IPS-NIHi7 (cell line): ENCODE data around the gene NASP.

ENCODE experiments used
- DNase-seq: peaks from one replicate; pipeline ENCODE4 v3.0.0; 2012; ENCODE audit warnings: mixed read lengths; ENCODE audit errors: extremely low spot score

NASP gene

GRCh38 chr1:45619149-45619921, 35.5 kb downstream of the NASP start:
- DNase-seq: peak; percentile 30

- peak; percentile 16 for DNase-seq
Measured at GRCh38 chr1:45620588-45621500, 37.0 kb downstream of the NASP start.

- peak; percentile 13 for DNase-seq
Measured at GRCh38 chr1:45621501-45621836, 37.6 kb downstream of the NASP start.

GRCh38 chr1:45621895-45622523, 38.2 kb downstream of the NASP start:
- peak; percentile 16 for DNase-seq

- DNase-seq: peak; percentile 22
Measured at GRCh38 chr1:45622524-45623394, 38.9 kb downstream of the NASP start.

- DNase-seq: no peak
Measured at GRCh38 chr1:45623972-45624371, 40.1 kb downstream of the NASP start, which contains the start of gene CCDC17. TSS of gene CCDC17 (minus strand) at chr1:45624054. CDS start at chr1:45623909, 145 bp downstream.

- no peak for DNase-seq
Measured at GRCh38 chr1:45629035-45629434, 45.2 kb downstream of the NASP start.

- DNase-seq: no peak
Measured at GRCh38 chr1:45630429-45630828, 46.6 kb downstream of the NASP start.

GRCh38 chr1:45635211-45635610, 51.4 kb downstream of the NASP start:
- no peak for DNase-seq

GRCh38 chr1:45640293-45640692, 56.5 kb downstream of the NASP start:
- no peak for DNase-seq

- no peak for DNase-seq
Measured at GRCh38 chr1:45643321-45643720, 59.5 kb downstream of the NASP start.

GRCh38 chr1:45643978-45644377, 60.1 kb downstream of the NASP start:
- DNase-seq: no peak

- no peak for DNase-seq
Measured at GRCh38 chr1:45644661-45645060, 60.8 kb downstream of the NASP start.

- DNase-seq: no peak
Measured at GRCh38 chr1:45647248-45648021, 63.6 kb downstream of the NASP start.

- no peak for DNase-seq
Measured at GRCh38 chr1:45654540-45655280, 70.9 kb downstream of the NASP start.

- no peak for DNase-seq
Measured at GRCh38 chr1:45656573-45657226, 72.9 kb downstream of the NASP start.

- no peak for DNase-seq
Measured at GRCh38 chr1:45658171-45658570, 74.3 kb downstream of the NASP start.

GRCh38 chr1:45659222-45659621, 75.4 kb downstream of the NASP start:
- no peak for DNase-seq

GRCh38 chr1:45660336-45660735, 76.5 kb downstream of the NASP start:
- no peak for DNase-seq
